ENCODE measurements around the gene GLI1.

DNA sequence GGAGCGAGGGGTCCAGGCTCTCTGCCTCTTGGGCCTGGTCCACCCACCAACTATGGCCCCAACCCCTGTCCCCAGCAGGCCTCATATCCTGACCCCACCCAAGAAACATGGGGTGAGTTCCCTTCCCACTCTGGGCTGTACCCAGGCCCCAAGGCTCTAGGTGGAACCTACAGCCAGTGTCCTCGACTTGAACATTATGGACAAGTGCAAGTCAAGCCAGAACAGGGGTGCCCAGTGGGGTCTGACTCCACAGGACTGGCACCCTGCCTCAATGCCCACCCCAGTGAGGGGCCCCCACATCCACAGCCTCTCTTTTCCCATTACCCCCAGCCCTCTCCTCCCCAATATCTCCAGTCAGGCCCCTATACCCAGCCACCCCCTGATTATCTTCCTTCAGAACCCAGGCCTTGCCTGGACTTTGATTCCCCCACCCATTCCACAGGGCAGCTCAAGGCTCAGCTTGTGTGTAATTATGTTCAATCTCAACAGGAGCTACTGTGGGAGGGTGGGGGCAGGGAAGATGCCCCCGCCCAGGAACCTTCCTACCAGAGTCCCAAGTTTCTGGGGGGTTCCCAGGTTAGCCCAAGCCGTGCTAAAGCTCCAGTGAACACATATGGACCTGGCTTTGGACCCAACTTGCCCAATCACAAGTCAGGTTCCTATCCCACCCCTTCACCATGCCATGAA is 11.5 kb downstream of the GLI1 start:
- TF ChIP-seq, protein P1, sequence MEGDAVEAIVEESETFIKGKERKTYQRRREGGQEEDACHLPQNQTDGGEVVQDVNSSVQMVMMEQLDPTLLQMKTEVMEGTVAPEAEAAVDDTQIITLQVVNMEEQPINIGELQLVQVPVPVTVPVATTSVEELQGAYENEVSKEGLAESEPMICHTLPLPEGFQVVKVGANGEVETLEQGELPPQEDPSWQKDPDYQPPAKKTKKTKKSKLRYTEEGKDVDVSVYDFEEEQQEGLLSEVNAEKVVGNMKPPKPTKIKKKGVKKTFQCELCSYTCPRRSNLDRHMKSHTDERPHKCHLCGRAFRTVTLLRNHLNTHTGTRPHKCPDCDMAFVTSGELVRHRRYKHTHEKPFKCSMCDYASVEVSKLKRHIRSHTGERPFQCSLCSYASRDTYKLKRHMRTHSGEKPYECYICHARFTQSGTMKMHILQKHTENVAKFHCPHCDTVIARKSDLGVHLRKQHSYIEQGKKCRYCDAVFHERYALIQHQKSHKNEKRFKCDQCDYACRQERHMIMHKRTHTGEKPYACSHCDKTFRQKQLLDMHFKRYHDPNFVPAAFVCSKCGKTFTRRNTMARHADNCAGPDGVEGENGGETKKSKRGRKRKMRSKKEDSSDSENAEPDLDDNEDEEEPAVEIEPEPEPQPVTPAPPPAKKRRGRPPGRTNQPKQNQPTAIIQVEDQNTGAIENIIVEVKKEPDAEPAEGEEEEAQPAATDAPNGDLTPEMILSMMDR (conservative IDR thresholded peaks at IDR 0.05; ENCODE audit: low read depth, low read length) = no peak
- TF ChIP-seq EZH2 (IDR thresholded peaks at IDR 0.05; ENCODE audit: borderline replicate concordance, low read depth, low read length, poor library complexity, severe bottlenecking) = no peak
